ENCODE results near the gene PKD1L1. TPM values are rescaled to one million over a fixed set of nuclear protein-coding genes. Genes with fewer than 3 reads are reported as not detected.

PKD1L1 gene
- total RNA-seq, 1 experiment from 2014 or later, result 0.17 TPM

DNA sequence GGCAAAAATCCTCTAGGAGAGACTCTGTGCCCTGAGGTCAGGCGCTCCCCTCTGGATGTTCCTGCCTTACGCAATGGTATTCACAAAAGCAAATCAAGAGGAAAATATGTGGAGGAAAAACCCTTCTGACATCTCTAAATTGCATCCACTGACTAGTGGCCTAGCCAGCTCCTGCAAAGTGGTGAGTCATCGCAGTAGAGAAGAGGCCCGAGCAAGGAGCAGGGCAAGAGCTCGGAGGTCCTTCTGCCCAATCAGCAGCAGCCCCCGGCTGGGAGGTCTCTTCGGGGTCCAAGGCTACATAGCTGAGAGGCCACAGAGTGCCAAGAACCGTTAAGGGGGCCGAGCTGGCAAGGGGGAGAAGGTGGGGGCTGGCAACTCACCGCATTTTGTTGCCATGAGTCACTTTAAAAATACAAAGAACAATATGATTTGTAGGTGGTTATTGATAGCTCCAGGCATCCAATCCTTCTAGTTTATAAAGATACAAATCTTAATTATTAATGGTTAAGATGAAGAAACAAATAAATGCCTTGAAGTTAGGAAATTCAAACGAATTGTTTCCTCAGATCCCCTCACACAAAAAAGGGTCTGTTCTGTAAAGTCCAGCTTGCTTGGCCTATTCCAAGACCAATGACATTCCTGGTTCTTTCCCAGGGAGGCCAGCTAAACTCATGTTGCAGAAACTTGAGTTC lies 161.6 kb downstream of the PKD1L1 start (continued):
- TF ChIP-seq, protein P1, sequence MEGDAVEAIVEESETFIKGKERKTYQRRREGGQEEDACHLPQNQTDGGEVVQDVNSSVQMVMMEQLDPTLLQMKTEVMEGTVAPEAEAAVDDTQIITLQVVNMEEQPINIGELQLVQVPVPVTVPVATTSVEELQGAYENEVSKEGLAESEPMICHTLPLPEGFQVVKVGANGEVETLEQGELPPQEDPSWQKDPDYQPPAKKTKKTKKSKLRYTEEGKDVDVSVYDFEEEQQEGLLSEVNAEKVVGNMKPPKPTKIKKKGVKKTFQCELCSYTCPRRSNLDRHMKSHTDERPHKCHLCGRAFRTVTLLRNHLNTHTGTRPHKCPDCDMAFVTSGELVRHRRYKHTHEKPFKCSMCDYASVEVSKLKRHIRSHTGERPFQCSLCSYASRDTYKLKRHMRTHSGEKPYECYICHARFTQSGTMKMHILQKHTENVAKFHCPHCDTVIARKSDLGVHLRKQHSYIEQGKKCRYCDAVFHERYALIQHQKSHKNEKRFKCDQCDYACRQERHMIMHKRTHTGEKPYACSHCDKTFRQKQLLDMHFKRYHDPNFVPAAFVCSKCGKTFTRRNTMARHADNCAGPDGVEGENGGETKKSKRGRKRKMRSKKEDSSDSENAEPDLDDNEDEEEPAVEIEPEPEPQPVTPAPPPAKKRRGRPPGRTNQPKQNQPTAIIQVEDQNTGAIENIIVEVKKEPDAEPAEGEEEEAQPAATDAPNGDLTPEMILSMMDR (IDR thresholded peaks at IDR 0.05 in 2 of 3, conservative IDR thresholded peaks at IDR 0.05 in 1 of 3; ENCODE audit: borderline replicate concordance in 1 of 3, insufficient read depth in 1 of 3, low read depth in 2 of 3, low read length in 2 of 3), result no peak
- TF ChIP-seq, protein P2, sequence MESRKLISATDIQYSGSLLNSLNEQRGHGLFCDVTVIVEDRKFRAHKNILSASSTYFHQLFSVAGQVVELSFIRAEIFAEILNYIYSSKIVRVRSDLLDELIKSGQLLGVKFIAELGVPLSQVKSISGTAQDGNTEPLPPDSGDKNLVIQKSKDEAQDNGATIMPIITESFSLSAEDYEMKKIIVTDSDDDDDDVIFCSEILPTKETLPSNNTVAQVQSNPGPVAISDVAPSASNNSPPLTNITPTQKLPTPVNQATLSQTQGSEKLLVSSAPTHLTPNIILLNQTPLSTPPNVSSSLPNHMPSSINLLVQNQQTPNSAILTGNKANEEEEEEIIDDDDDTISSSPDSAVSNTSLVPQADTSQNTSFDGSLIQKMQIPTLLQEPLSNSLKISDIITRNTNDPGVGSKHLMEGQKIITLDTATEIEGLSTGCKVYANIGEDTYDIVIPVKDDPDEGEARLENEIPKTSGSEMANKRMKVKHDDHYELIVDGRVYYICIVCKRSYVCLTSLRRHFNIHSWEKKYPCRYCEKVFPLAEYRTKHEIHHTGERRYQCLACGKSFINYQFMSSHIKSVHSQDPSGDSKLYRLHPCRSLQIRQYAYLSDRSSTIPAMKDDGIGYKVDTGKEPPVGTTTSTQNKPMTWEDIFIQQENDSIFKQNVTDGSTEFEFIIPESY (IDR thresholded peaks at IDR 0.05; ENCODE audit: extremely low read depth, insufficient replicate concordance, low read length), result no peak
- TF ChIP-seq EGR1 (IDR thresholded peaks at IDR 0.05; ENCODE audit: low read depth) (0 out of 2 replicates have a peak, but pooled peaks have one; percentile 24), YY1 (IDR thresholded peaks at IDR 0.05; ENCODE audit: extremely low read depth, insufficient replicate concordance, low read depth, low read length) (peak; percentile 30), ELF1 (IDR thresholded peaks at IDR 0.05; ENCODE audit: borderline replicate concordance, low read depth) (no peak), SIN3A (IDR thresholded peaks at IDR 0.05; ENCODE audit: low read depth) (peak; percentile 64; the same call in 1 of the 2 replicates), SRF (IDR thresholded peaks at IDR 0.05; ENCODE audit: low read depth) (peak; percentile 41; the same call in 1 of the 2 replicates), POLR2AphosphoS5 (IDR thresholded peaks at IDR 0.05; ENCODE audit: low read depth, low read length) (no peak; the same call in 1 of the 2 replicates), FOSL1 (IDR thresholded peaks at IDR 0.05; ENCODE audit: low read depth) (peak; percentile 92), SP1 (IDR thresholded peaks at IDR 0.05; ENCODE audit: low read depth) (peak; percentile 85), RAD21 (IDR thresholded peaks at IDR 0.05; ENCODE audit: low read depth) (peak; percentile 23; the same call in 1 of the 2 replicates), JUND (IDR thresholded peaks at IDR 0.05) (peak; percentile 91), ZNF274 (IDR thresholded peaks at IDR 0.05; ENCODE audit: low read depth, low read length) (no peak)

All from HCT116 (cell line).